ENCODE data around the gene DNM3. TPM values are rescaled to one million over a fixed set of nuclear protein-coding genes. Genes with fewer than 3 reads are reported as not detected.

DNM3 gene
- total RNA-seq, 1 experiment from 2014 or later: 0.71 TPM

DNA sequence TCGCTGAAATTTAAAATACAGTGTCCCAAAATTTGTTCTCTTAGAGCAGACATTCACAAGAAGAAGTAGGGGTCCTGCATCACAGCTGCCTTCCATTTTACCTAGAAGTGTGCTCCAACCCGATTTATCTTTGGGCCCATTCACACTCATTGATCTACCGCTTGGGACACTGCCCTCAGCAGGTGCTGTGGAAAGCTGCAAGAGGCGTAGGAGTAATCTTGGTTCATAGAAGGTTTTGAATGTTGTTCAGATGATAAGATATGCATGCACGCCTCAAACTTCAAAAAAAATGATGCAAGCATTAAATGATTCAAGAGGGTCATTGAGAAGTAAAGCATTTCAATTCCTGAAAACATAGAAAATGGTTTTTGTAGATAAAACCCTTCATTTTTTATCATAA lies 560.6 kb downstream of the DNM3 start:
- BruUV-seq (replicated peaks): no TSS peak
- intact Hi-C loops (cut with micrococcal nuclease; ENCODE audit: unreplicated experiment): loop anchor here (10.0 kb wide), 1 partner anchor 597 kb away; no protein-coding TSS in a partner anchor

DNA sequence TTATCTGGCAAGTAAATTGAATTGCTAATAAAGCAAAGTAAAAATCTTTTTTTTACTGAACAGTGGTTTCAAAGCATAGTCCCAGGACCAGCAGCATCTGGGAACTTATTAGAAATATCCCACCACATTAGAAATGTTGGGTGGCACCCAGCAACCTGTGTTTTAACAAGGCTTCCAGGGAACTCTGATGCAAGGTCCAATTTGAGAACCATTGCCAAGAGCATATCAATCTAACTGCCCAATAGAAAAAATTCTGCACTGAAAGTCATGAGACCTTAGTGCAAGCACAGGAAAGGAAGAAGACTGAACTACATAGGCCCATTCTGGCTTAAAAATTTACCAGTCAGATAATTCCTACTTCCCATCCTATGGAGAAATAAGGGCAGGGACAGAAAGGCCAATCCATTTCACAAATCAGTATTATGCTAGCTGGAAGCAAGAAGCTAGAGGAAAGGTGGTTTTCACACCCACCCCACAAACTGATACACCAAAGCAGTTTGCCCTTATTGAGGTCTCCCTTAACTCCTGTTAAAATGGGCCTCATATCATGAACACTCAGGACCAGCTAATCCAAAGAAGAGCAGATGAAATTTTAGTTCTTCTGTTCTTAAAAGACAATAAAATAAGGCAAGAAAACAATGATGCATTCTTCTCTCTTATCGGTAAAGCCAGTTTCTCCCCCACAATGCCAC lies 561.7 kb downstream of the DNM3 start:
- intact Hi-C loops (cut with micrococcal nuclease; ENCODE audit: unreplicated experiment): loop anchor here (10.0 kb wide), 1 partner anchor 598 kb away; no protein-coding TSS in a partner anchor
- POLR2A ChIA-PET (ENCODE audit: low non-redundant PET): no interaction called here

More for the DNA sequence above, 560.6 kb downstream of the DNM3 start:
- H3K27ac ChIP-seq (ENCODE audit: low read depth, low read length, poor library complexity, severe bottlenecking): no peak overlapping the region
- ChIA-PET POLR2A (ENCODE audit: low non-redundant PET) (no interaction called here), CTCF (no interaction called here)
- H3K36me3 ChIP-seq (ENCODE audit: insufficient read depth, low read length, poor library complexity, severe bottlenecking): no peaks in the 10 kb centered on the region
- H3K4me1 ChIP-seq (ENCODE audit: insufficient read depth, low read length, poor library complexity, severe bottlenecking): peaks cover 21% of the 10 kb centered on the region
- no peaks in the 10 kb centered on the region for H3K27me3 ChIP-seq (replicated peaks; ENCODE audit: insufficient read depth, low read depth, low read length, poor library complexity)
- TF ChIP-seq, protein P1, sequence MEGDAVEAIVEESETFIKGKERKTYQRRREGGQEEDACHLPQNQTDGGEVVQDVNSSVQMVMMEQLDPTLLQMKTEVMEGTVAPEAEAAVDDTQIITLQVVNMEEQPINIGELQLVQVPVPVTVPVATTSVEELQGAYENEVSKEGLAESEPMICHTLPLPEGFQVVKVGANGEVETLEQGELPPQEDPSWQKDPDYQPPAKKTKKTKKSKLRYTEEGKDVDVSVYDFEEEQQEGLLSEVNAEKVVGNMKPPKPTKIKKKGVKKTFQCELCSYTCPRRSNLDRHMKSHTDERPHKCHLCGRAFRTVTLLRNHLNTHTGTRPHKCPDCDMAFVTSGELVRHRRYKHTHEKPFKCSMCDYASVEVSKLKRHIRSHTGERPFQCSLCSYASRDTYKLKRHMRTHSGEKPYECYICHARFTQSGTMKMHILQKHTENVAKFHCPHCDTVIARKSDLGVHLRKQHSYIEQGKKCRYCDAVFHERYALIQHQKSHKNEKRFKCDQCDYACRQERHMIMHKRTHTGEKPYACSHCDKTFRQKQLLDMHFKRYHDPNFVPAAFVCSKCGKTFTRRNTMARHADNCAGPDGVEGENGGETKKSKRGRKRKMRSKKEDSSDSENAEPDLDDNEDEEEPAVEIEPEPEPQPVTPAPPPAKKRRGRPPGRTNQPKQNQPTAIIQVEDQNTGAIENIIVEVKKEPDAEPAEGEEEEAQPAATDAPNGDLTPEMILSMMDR (conservative IDR thresholded peaks at IDR 0.05; ENCODE audit: low read depth, low read length): peak; percentile 55
- TF ChIP-seq EZH2 (IDR thresholded peaks at IDR 0.05; ENCODE audit: borderline replicate concordance, low read depth, low read length, poor library complexity, severe bottlenecking): no peak
- DNase-seq (ENCODE audit: low spot score): peak; percentile 41
- H3K4me3 ChIP-seq (ENCODE audit: low read depth, low read length, poor library complexity, severe bottlenecking): no peak overlapping the region
- no peaks in the 10 kb centered on the region for H3K9me3 ChIP-seq (ENCODE audit: low read depth, low read length, poor library complexity, severe bottlenecking)

DNA sequence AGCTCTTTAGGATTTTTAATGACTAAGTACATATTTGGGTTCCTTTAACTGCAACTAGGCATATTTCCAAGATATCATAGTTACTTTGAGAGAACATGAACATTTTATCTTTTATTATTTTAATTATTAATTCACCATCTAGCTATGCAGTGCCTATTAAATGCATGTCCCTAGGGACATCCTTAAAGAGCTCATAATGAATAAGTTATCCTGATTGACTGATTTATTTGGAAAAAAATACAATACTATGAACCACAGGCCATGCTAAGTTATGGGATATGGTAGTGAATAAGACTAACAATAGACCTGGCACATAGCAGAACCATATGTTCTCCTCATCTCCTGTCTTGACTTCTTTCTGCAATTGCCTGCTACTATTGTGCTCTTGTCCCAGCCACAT lies 562.8 kb downstream of the DNM3 start:
- TF ChIP-seq, protein P1 (conservative IDR thresholded peaks at IDR 0.05; ENCODE audit: low read depth, low read length): no peak
- no peak for TF ChIP-seq EZH2 (IDR thresholded peaks at IDR 0.05; ENCODE audit: borderline replicate concordance, low read depth, low read length, poor library complexity, severe bottlenecking)
- Histone ChIP-seq H3K27ac (ENCODE audit: low read depth, low read length, poor library complexity, severe bottlenecking) (no peak overlapping the region), H3K4me1 (ENCODE audit: insufficient read depth, low read length, poor library complexity, severe bottlenecking) (peaks cover 3% of the 10 kb centered on the region), H3K27me3 (replicated peaks; ENCODE audit: insufficient read depth, low read depth, low read length, poor library complexity) (no peaks in the 10 kb centered on the region), H3K36me3 (ENCODE audit: insufficient read depth, low read length, poor library complexity, severe bottlenecking) (no peaks in the 10 kb centered on the region), H3K9me3 (ENCODE audit: low read depth, low read length, poor library complexity, severe bottlenecking) (no peaks in the 10 kb centered on the region), H3K4me3 (ENCODE audit: low read depth, low read length, poor library complexity, severe bottlenecking) (no peak overlapping the region)
- ChIA-PET POLR2A (ENCODE audit: low non-redundant PET) (interaction anchor here (0.5 kb wide), 1 partner anchor 26 kb away, joined by 3 read pairs; no protein-coding TSS in a partner anchor), CTCF (no interaction called here)
- intact Hi-C loops (cut with micrococcal nuclease; ENCODE audit: unreplicated experiment): loop anchor here (10.0 kb wide), 1 partner anchor 599 kb away; no protein-coding TSS in a partner anchor
- no TSS peak for BruUV-seq (replicated peaks)
- no peak for DNase-seq (ENCODE audit: low spot score)

More for the DNA sequence above, 561.7 kb downstream of the DNM3 start:
- Histone ChIP-seq H3K9me3 (ENCODE audit: low read depth, low read length, poor library complexity, severe bottlenecking) (no peaks in the 10 kb centered on the region), H3K4me1 (ENCODE audit: insufficient read depth, low read length, poor library complexity, severe bottlenecking) (peaks cover 14% of the 10 kb centered on the region), H3K27me3 (replicated peaks; ENCODE audit: insufficient read depth, low read depth, low read length, poor library complexity) (no peaks in the 10 kb centered on the region), H3K4me3 (ENCODE audit: low read depth, low read length, poor library complexity, severe bottlenecking) (no peak overlapping the region), H3K27ac (ENCODE audit: low read depth, low read length, poor library complexity, severe bottlenecking) (no peak overlapping the region), H3K36me3 (ENCODE audit: insufficient read depth, low read length, poor library complexity, severe bottlenecking) (no peaks in the 10 kb centered on the region)
- no peak for TF ChIP-seq EZH2 (IDR thresholded peaks at IDR 0.05; ENCODE audit: borderline replicate concordance, low read depth, low read length, poor library complexity, severe bottlenecking)
- TF ChIP-seq, protein P1 (conservative IDR thresholded peaks at IDR 0.05; ENCODE audit: low read depth, low read length): no peak
- CTCF ChIA-PET: no interaction called here
- no peak for DNase-seq (ENCODE audit: low spot score)
- no TSS peak for BruUV-seq (replicated peaks)

Measured in A673 (cell line).